ENCODE data around the gene NUP210.

DNA sequence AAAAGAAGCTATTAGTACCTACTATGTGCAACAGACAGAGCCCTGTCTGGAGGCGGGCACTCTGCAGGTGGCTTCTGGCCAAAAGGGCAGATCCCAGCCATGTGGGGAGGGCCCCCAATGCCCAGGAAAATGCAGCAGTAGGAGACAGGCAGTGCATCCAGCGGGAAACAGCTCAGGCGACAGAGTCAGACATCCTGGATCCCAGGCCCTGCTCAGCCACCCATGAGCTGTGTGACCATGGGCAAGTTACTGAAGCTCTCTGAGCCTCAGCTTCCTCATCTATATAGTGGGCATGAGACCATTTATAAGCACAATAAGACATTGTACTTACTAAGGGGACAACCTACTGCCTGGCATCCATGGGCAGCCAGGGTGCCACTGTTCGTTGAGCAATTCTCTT is 25.8 kb downstream of the NUP210 start:
- TF ChIP-seq, protein P1, sequence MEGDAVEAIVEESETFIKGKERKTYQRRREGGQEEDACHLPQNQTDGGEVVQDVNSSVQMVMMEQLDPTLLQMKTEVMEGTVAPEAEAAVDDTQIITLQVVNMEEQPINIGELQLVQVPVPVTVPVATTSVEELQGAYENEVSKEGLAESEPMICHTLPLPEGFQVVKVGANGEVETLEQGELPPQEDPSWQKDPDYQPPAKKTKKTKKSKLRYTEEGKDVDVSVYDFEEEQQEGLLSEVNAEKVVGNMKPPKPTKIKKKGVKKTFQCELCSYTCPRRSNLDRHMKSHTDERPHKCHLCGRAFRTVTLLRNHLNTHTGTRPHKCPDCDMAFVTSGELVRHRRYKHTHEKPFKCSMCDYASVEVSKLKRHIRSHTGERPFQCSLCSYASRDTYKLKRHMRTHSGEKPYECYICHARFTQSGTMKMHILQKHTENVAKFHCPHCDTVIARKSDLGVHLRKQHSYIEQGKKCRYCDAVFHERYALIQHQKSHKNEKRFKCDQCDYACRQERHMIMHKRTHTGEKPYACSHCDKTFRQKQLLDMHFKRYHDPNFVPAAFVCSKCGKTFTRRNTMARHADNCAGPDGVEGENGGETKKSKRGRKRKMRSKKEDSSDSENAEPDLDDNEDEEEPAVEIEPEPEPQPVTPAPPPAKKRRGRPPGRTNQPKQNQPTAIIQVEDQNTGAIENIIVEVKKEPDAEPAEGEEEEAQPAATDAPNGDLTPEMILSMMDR (IDR thresholded peaks at IDR 0.05) = no peak
- TF ChIP-seq POLR2A (IDR thresholded peaks at IDR 0.05) = no peak

Measured in lower leg skin (tissue), 3 donors.